GM19035 (cell line): Measurements from ENCODE around the gene ZFHX3.

Source experiments
- ATAC-seq: cut with Tn5 transposase; IDR thresholded peaks from one replicate; pipeline ENCODE4 v1.9.1; 2021; ENCODE audit not compliant: unreplicated experiment

ZFHX3 gene

DNA sequence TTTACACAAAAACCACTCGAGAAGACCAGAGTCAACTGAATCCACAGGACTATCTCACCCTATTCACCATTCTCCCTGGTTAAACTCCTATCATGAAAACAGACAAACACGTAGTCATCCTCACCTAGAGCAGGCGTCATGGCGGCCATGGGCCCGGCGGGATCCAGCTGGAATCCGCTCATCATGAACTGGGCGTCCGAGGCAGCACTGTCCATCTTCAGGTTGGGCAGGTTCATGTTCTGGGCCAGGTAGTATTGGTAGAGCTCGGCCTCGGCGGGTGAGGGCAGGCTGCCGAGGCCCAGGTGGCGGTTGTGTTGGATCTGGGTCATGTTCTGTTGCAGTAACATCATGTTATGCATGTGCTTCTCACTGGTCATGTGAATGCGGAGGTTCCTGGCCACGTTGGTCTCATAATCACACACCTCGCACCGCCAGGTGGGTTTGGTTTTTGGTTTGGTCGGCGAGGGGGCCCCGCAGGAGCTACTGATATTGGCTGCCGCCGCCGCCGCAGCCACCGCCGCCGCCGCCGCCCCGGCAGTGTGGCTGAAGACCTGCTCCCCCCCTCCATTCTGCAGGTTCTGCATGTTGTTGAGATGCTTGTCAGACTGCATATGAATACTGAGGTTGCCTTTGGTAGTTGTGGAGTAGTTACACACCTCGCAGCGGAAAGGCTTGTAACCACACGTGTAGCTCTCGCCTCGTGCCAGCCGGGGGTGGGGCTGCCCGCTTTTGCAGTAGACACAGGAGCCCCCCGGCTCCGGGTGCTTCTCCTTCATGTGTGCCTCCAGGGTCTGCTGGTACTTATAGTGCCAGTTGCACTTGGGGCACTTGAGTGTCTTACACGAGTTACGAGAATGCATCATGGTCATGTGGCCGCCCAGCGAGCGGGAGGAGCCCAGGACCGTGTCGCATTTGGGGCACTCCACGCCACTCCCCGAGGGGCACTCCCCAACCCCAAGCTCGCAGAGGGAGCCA lies 90.3 kb downstream of the ZFHX3 start:
- no peak for ATAC-seq

DNA sequence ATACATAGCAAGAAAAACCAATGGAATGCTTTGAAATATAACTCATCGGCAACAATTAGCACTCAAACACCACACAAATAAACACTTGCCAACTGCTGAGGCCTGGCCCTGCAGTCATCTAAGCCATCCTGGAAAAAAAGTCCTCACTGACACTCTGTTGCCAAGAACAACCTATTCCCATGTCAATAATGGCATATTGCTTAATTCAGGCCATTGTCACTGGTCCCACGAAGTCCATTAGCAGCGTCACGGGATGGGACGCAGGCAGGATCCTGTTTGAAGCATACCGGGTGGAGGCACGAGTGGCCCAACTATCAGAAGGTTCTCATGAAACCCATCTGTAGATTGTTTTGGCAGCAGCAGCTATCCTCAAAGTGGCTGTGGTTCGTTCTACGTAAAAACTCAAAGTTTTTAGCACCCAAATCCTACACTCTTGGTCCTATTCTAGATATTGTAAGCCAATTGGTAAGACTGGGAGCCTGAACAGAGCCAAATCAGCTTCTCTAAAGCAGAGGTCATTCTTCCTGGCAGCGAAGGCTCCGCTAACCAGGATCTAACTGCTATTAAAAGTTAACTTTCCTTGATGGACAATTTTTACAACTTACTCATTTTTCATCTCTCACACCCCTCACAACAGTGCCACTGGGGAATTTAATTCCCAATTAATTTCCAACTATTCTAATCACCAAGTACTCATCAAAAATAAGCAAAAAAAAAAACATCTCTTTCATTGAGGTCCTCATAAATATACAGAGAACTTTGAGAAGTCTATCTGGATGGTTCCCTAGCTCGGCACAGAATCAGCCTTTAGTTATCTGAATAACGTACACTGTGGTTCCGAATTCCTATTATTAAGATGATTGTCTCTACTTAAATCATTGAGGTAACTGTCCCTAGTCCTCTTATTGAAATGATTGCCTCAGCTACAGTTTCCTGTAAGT lies 91.5 kb downstream of the ZFHX3 start:
- no peak for ATAC-seq

DNA sequence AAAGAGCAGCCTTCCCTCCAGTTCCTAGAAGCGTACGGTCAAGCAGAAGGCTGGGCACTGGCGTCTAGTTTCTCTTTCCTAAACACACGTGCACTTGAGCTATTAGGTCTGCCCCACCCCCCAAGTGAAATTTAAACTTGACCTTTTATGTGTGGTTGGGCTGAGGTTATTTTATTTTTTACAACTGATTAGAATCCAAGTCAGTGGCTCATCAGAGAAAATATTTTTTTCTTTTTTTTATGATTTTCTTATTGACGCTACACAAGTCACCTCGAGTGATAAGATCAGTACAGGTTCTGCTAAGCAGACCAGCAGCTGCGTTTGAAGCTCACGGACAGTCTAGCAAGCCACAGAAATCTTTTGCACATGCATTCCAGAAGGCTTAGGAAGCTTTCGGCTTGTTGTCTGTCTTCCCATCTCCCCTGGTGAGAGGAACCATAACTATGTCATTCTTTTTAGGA lies 95.1 kb downstream of the ZFHX3 start:
- no peak for ATAC-seq

DNA sequence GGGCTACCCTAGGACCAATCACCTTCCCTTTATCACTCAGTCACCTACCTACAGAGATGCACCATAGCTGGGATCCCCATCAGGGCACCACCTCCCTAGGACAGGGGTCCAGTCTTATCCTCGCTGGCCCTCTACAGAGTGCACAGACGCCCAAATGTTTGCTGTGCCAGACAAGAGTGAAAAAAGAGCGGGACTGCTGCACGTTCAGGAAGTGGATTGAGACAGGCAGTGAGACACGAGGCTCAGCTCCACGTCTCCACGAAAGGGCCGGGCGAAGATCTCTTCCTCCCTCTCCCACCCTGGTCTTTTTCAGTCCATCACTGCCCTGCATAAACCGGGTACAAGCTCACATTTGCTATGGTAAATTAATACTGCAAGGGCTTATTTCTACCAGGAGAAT lies 95.5 kb downstream of the ZFHX3 start:
- no peak for ATAC-seq

DNA sequence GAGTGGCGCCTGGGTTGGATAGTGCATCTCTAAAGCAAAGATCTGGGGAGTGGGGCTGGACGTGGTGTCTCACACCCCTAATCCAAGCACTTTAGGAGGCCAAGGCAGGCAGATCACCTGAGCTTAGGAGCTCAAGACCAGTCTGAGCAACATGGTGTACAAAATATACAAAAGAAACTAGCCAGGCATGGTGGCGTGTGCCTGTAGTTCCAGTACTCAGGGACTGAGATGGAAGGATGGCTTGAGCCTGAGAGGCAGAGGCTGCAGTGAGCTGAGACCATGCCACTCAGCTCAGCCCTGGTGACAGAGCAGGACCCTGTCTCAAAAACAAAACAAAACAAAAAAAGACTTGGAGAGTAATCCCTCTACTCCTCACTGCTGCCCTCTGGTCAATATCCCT lies 96.0 kb downstream of the ZFHX3 start:
- no peak for ATAC-seq

DNA sequence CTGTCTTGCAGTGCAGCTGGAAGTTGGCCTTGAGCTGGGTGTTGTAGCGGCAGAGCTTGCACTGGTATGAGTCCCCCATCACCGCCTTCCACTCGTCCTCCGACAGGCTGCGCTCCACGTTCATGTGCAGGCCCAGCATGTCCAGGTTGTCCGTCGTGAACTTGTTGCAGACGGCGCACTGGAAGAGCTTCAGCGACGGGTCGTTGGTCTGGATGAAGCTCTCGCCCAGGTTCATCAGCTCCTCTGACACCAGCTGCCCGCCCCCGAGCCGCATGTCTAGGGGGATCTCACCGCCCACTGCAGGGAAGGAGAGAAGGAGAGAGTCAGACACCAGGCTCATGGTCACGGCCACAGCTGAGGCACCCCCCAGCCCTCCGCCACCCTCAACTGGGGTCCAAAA lies 97.3 kb downstream of the ZFHX3 start:
- no peak for ATAC-seq

DNA sequence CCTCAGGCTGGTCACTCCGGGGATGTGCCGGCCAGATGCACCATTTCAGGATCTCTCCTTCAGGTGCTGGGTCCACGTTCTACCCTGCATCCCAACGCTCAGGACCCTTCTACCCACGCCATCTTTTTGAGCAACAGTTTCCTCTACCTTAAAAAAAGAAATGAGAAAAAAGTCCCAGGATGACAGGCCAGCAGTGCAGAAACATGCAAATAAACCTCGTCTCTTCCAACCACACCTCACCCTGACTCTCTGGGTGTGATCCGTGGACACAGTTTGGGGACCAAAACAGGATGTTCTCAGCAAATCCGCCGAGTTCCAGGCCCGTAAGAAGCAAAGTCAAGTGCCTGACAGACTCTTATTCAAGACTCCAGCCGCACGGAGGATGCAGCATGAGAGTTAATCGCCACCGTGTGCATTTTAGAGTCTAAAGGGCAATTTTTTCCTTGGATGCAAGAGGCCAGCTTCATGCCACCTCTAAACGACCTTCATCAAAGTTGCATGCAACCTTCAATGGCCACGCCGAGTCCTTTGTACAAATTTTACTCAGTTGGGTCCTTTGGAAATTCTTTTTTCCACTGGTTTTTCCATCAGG lies 99.6 kb downstream of the ZFHX3 start:
- no peak for ATAC-seq

DNA sequence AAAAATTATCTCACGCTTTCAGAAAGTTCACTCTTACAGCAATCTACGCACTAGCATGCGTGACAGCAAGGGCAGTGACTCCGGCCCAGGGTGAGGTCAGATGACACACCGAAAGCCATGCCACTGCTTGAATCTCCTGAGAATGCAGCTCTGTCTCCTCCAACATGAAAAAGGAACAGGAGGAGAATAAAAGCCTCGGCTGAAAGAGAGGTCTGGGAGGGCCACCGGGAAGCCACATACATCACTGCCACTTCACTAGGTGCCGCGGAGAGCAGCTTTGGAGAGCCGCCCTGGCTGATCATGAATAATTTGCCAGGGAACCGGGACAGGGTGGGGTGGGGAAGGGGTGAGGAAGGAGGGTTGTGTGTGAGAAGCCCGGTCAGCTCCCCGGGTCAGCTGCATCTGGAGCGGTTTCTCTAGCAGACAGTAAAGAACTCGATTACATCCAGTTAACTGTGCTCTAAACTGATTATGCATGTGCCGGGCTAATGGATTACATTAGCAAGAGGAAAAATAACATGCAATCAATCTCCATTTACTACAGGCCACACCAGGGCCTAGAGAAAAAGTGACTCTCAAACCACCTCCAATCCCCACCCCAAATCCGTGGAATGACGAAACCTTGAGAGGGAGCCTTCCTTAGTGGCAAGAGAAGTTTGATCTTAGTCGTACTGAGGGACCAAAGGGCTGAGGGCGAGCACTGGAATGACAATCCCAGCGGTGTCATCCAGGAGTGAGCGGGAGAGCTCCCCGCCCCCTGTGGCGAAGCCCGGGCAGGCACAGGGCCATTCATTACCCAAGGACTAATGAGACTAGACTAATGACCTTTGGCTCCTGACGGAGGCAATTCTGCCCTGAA lies 100.3 kb downstream of the ZFHX3 start:
- no peak for ATAC-seq

DNA sequence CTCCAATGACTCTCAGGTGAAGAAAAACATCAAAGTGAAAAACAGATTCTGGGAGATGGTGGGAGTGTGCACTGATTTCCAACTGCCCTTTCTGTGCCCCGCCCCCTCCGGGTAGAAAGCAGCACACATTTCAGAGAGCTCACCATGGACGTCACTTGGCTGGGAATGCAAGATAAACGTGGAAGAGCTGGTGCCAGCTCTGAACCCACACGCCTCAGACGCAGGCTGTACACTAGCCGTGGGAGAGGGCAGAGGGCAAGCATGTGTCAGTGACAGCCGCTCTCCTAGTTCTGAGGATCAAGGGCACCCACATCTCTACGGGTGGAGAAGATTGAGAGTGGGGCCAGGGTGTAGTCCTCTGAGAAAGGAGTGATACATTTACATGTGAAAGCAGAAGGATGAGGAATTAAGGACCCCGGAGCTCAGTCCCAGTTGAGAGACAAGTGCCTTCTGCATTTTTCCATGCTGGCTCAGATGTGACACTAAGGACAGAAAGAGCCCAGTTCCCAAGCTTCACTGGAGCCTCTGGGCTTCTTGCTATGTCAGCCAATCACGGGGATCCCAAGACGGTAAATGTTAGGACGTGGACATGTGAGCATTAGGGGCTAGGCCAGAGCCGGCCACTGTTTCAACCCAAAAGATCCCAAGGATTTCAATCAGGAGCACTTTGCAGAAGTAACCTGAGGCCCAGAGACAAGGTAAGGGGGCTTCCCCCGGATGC lies 101.3 kb downstream of the ZFHX3 start:
- ATAC-seq, result no peak

DNA sequence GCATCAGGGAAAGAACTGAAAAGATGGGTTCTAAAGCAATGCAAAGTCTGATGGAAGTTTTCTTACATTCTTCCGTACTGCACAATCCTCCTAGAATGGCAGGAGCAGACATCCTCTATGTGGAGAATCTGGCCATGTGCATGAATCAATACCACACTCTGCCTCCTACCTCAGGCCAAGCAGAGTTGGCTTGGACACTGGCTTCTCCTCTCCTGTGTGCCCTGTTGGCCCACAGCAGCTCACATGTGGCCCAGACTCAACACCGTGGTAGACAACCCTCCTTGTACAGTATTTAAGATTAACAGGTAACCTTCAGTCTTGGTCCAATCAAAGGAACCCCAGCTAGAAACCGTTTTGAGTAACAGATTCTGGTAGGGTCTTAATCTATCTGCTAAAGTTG lies 101.9 kb downstream of the ZFHX3 start:
- ATAC-seq, result no peak

DNA sequence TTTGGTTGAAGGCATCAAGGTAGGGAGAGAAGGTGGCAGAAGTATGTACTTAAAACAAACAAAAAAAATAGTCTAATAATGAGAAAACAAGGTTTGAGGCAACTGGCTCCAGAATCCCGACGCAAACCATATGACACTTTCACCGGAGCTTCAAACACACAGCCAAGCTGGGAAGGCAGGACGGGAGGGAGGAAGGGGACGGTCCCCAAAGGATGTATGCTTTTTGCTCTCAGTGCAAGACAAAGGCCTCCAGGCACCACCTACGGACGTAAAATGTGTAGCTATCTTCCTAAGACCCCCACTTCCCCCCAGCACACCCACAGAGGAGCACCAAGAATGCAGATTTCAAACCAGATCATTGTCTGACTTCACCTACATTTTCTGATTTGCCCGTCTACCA lies 102.3 kb downstream of the ZFHX3 start:
- no peak for ATAC-seq

DNA sequence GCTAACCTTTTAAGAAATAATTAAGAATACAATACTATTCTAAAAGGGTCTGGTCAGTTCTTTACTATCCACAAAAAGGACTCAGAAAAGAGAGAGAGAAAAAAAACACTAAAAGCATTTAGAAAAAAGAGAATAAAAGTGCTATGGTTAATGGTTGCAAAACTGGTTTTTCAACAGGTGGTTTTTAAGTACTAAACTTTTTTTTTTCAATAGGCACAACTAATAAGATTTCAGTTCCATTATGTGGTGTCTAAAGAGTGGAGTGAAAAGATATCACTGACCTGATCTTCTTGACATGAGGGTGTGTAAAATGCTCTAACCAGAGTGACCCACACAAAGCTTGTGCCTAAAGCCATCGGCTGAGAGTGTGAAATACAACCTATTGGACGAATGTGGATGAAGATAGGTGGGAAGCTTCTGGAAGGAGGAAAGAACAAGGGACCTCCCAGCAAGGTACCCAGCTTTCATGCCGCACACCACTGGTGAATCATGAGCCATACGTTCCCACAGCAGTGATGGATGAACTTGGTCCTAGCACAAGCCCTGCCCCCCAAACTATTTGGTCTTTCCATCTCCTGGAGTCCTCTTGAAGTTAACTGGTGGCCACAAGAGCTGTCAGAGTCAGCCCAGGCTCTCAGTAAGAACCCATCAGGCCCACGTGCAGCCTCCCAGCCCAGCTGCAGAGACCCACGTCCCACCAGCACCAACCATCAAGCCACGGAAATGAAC lies 103.0 kb downstream of the ZFHX3 start:
- no peak for ATAC-seq

DNA sequence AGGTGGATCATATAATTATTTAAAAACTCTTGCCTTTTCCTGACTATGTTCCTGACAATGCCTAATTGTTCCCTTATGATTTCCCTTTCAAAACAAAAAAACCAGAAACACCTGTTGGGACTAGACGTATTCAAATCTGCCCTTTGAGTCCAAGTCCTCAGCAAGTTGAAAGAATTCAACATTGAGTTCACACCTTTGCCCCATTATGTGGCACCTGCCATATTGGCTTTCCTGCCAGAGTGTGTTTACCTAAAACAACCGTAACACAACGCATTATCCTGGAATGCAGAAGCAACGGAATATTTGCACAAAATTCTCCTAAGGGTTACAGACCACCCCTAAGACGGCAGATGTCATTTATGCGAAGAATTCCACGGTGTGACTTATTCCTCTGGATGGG lies 105.9 kb downstream of the ZFHX3 start:
- ATAC-seq, result no peak

DNA sequence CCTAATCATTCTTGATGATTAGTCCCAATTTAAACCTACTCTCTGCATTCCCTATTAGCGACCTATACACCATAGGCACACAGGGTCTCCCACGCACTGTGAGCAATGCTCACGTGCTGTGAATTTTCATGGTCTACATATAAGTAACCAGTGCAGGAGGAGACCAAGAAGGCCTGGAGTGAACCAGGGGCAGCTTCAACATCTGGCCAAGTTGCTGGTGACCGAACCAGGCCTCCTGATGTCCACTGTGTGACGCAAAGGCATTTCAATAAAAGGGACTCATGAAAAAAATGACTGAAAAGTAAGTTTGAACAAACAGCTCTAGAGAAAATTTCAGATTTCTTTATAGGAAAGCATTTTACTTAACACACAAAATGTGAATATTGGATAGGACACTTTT lies 107.0 kb downstream of the ZFHX3 start:
- no peak for ATAC-seq

DNA sequence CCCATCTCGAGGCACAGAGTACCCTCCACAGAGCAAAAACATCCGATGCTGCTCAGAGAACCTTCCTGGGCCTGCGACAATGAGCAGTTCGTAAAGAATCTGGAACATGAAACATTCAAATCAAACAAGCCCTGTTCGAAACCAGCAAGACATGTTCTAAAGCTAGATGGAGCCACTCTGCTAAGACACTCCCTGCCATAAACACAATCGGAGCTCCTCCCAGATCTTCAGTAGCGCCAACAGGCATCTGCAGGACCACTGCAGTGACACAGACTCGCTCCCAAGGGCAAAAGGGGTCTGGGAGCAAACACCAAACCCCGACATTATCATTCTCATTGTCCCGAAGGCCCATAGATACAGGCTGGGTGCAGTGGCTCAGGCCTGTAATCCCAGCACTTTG lies 108.7 kb downstream of the ZFHX3 start:
- ATAC-seq, result no peak

DNA sequence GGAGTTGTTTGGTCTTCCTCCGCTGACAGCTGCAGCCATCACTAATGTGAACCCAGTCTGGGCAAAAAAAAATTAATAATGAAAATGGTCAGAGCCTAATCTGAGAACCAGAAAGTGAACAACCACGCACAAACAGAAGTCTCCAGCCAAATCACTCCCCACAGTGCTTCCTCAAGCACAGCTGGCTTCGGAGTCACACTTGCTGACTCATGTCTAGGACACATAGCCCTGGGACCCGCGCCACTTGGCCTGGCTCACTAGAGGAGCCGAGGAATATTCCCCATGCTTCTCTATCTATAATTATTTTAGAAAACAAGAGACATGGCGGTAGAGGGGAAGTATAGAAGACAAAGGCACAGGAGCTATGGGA lies 109.1 kb downstream of the ZFHX3 start:
- no peak for ATAC-seq

DNA sequence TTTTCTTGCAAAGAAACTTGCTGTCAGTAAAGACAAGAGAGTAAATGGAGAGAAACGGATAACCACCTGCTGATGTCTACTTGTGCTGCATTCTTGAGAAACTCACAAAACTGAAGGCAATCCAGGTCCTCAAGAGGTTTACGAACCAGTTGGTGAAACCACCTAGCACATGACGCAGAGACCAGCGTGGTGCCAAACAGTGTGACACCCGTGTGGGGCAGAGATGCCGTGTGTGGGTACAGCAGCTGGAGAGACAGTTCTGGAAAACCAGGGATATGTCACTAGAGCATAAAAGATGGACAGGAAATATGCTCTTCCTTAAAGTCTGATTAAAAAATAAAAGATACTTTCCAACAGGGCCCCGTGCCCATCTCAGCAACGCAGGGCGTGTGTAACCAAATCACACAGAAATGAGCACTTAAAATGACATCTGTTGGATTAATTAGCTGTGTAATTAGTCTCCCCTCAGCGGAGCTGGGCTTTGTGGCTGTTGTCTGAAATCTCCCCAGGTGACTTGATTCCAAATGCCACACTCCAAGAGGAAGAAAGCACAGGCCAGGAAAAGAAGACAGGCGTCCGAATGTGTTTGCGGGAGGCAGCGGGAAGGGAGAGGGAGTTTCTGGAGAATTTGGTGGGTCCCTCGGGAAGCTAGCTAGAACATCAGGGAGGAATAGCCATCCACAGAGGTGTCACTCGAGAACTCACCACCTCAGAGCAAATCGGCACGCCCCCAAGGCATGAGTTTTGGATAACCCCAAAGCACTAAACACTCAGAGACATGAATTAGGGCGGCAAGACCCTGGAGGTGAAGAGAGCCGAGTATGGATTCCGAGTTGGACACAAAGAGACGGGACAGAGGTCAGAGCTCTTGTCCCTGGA lies 109.8 kb downstream of the ZFHX3 start:
- no peak for ATAC-seq

DNA sequence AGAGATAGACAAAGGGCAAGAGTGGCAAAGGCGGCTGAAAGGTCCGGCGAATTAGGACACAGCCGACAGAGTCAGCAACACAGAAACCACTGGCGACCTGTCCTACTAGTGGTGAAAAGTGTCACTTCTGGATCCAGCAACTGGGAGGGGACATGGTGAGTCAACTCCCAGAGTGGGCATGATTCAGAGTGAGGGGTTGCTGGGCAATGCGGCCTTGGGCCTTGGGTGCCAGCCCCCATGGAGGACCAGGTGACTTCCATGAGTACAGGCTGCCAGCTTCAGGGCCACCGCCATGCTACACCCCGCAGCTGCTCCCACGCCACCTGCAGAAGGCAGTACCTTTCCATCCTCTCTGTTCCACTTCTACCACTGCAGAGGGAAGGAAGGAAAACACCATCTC lies 110.6 kb downstream of the ZFHX3 start:
- no peak for ATAC-seq
